H1 (cell line): ENCODE data around the gene ITPR3. TPM values are rescaled to one million over a fixed set of nuclear protein-coding genes. Genes with fewer than 3 reads are reported as not detected.

Experiments
- CTCF ChIA-PET: fragments of 300-600 bp; sonication (Branson Sonifier 250); formaldehyde crosslinking; loops from one replicate; lab custom pipeline; 2021; ENCODE audit not compliant: partially characterized antibody; lab: Charles Lee
- POLR2A ChIA-PET: fragments of 300-600 bp; sonication (Branson Sonifier 250); formaldehyde crosslinking; loops from one replicate; lab custom pipeline; 2021; ENCODE audit warnings: inconsistent platforms; ENCODE audit not compliant: partially characterized antibody; lab: Charles Lee
- DNase-seq, 2 experiments: peaks; one replicate each; pipeline versions ENCODE4 v3.0.0 to v3.0.0-alpha.2; 2010 to 2022; ENCODE audit warnings: low spot score in 2 of 2, low read depth in 1 of 2, mixed read lengths in 1 of 2
- FAIRE-seq: peaks from 2 replicates; lab custom pipeline; 2011; peaks lifted over from hg19 to GRCh38; lab: Jason Lieb, UNC
- H2AFZ ChIP-seq: 2 replicates; pipeline ENCODE4 v1.8.1; 2012; ENCODE audit warnings: low read length, inconsistent platforms
- H2AK5ac ChIP-seq: 2 replicates; pipeline ENCODE4 v1.6.1; 2013; ENCODE audit warnings: low read depth, low read length
- H2BK120ac ChIP-seq: replicated peaks from 2 replicates; pipeline ENCODE3; 2013; ENCODE audit warnings: low read depth, low read length, inconsistent platforms
- H2BK12ac ChIP-seq: 2 replicates; pipeline ENCODE4 v1.6.1; 2013; ENCODE audit warnings: low read depth, low read length
- H2BK15ac ChIP-seq: 2 replicates; pipeline ENCODE4 v1.6.1; 2013; ENCODE audit warnings: low read length
- H2BK20ac ChIP-seq: 2 replicates; pipeline ENCODE4 v1.6.1; 2013; ENCODE audit warnings: low read length
- H2BK5ac ChIP-seq: 2 replicates; pipeline ENCODE4 v1.6.1; 2013; ENCODE audit warnings: low read depth, low read length
- H3K14ac ChIP-seq: 2 replicates; pipeline ENCODE4 v1.6.1; 2013; ENCODE audit warnings: inconsistent platforms; ENCODE audit not compliant: insufficient read length
- H3K18ac ChIP-seq: 2 replicates; pipeline ENCODE4 v1.6.1; 2013; ENCODE audit warnings: low read length; ENCODE audit errors: extremely low read depth
- H3K23ac ChIP-seq: 2 replicates; pipeline ENCODE4 v1.6.1; 2013; ENCODE audit warnings: inconsistent platforms; ENCODE audit not compliant: insufficient read length
- H3K23me2 ChIP-seq: 2 replicates; pipeline ENCODE4 v1.6.1; 2013; ENCODE audit warnings: low read depth, low read length
- H3K27ac ChIP-seq: 2 replicates; pipeline ENCODE4 v1.6.1; 2011; ENCODE audit warnings: low read depth, low read length, inconsistent platforms
- H3K27me3 ChIP-seq, 4 experiments: replicated peaks in 1 of 4; 1 replicate in 1 of 4; 2 replicates in 3 of 4; pipeline versions ENCODE4 v1.6.1 to v1.8.1; 2011 to 2013; ENCODE audit warnings: low read length in 3 of 4, mild to moderate bottlenecking in 3 of 4, inconsistent platforms in 2 of 4, mixed read lengths in 2 of 4, moderate library complexity in 1 of 4; ENCODE audit not compliant: control insufficient read depth in 3 of 4, insufficient read depth in 3 of 4; ENCODE audit errors: extremely low read depth in 1 of 4
- H3K36me3 ChIP-seq, 4 experiments: 2 replicates each; pipeline versions ENCODE4 v1.6.1 to v1.8.1; 2011 to 2013; ENCODE audit warnings: mild to moderate bottlenecking in 4 of 4, low read length in 3 of 4, moderate library complexity in 2 of 4, control low read depth in 1 of 4, inconsistent platforms in 1 of 4; ENCODE audit not compliant: insufficient read depth in 4 of 4, control insufficient read depth in 2 of 4
- H3K4ac ChIP-seq: replicated peaks from 2 replicates; pipeline ENCODE3; 2013; ENCODE audit warnings: low read length, low read depth, mixed read lengths, inconsistent platforms; ENCODE audit not compliant: insufficient read length
- H3K4me1 ChIP-seq, 4 experiments: replicated peaks in 1 of 4; 1 replicate in 1 of 4; 2 replicates in 3 of 4; pipeline versions ENCODE4 v1.6.1 to v1.8.1; 2011 to 2013; ENCODE audit warnings: low read length in 3 of 4, inconsistent platforms in 2 of 4, mixed read lengths in 1 of 4; ENCODE audit not compliant: insufficient read depth in 4 of 4, control insufficient read depth in 3 of 4
- H3K4me2 ChIP-seq, 2 experiments: 2 replicates each; pipeline versions ENCODE4 v1.6.1 to v1.8.1; 2011 to 2013; ENCODE audit warnings: low read depth in 2 of 2, low read length in 2 of 2, control low read depth in 1 of 2, inconsistent platforms in 1 of 2, mild to moderate bottlenecking in 1 of 2; ENCODE audit not compliant: insufficient read depth in 1 of 2
- H3K4me3 ChIP-seq, 4 experiments: fragments of 200-600, 300-600 bp in 1 of 4; sonication (generic), shearing (Covaris generic), sonication (Bioruptor Twin) in 1 of 4; 2 replicates each; pipeline versions ENCODE4 v1.5.1 to v1.8.1; 2011 to 2016; ENCODE audit warnings: low read length in 4 of 4, low read depth in 3 of 4, control low read depth in 2 of 4, inconsistent platforms in 2 of 4, mild to moderate bottlenecking in 2 of 4, mixed read lengths in 1 of 4, moderate library complexity in 1 of 4; ENCODE audit not compliant: insufficient read depth in 2 of 4; ENCODE audit errors: extremely low read depth in 1 of 4
- H3K56ac ChIP-seq: replicated peaks from 2 replicates; pipeline ENCODE3; 2013; ENCODE audit warnings: low read depth, mild to moderate bottlenecking, mixed read lengths, low read length, inconsistent platforms; ENCODE audit not compliant: insufficient read length
- H3K79me1 ChIP-seq: 2 replicates; pipeline ENCODE4 v1.6.1; 2013; ENCODE audit warnings: low read depth, low read length, control low read depth
- H3K79me2 ChIP-seq, 2 experiments: 2 replicates each; pipeline versions ENCODE4 v1.6.1 to v1.8.1; 2012 to 2013; ENCODE audit warnings: low read length in 2 of 2, mild to moderate bottlenecking in 2 of 2, inconsistent platforms in 1 of 2; ENCODE audit not compliant: insufficient read depth in 2 of 2, control insufficient read depth in 1 of 2
- H3K9ac ChIP-seq, 4 experiments: replicated peaks in 1 of 4; 1 replicate in 1 of 4; 2 replicates in 3 of 4; pipeline versions ENCODE4 v1.6.1 to v1.8.1; 2011 to 2013; ENCODE audit warnings: low read depth in 3 of 4, low read length in 3 of 4, control low read depth in 2 of 4, mild to moderate bottlenecking in 2 of 4, moderate library complexity in 2 of 4, inconsistent platforms in 1 of 4; ENCODE audit errors: extremely low read depth in 1 of 4
- H3K9me3 ChIP-seq, 2 experiments: 2 replicates each; pipeline versions ENCODE4 v1.6.1 to v1.8.1; 2012 to 2013; ENCODE audit warnings: mild to moderate bottlenecking in 2 of 2, moderate library complexity in 2 of 2, control low read depth in 1 of 2, inconsistent platforms in 1 of 2, low read depth in 1 of 2, low read length in 1 of 2, mixed read lengths in 1 of 2; ENCODE audit not compliant: insufficient read depth in 2 of 2
- H4K20me1 ChIP-seq, 2 experiments: replicated peaks in 1 of 2; 2 replicates each; pipeline versions ENCODE3 to v1.8.1; 2011 to 2013; ENCODE audit warnings: inconsistent platforms in 2 of 2, low read length in 2 of 2, mild to moderate bottlenecking in 1 of 2; ENCODE audit not compliant: insufficient read depth in 2 of 2, control insufficient read depth in 1 of 2
- H4K5ac ChIP-seq: 2 replicates; pipeline ENCODE4 v1.6.1; 2013; ENCODE audit warnings: low read length, low read depth, mixed read lengths, inconsistent platforms; ENCODE audit not compliant: insufficient read length
- H4K8ac ChIP-seq: 2 replicates; pipeline ENCODE4 v1.8.0; 2013; ENCODE audit warnings: mild to moderate bottlenecking, moderate library complexity, low read length, inconsistent platforms; ENCODE audit not compliant: insufficient read depth; ENCODE audit errors: extremely low read depth
- H4K91ac ChIP-seq: replicated peaks from 2 replicates; pipeline ENCODE3; 2013; ENCODE audit warnings: low read length, mixed read lengths, inconsistent platforms; ENCODE audit not compliant: insufficient read length
- BACH1 ChIP-seq: IDR thresholded peaks from 2 replicates; pipeline ENCODE4 v1.6.1; 2012; ENCODE audit warnings: low read length, improper control_type of control experiment
- CBX8 ChIP-seq: fragments of 300-800, 300-1000 bp; sonication (generic); IDR thresholded peaks from 2 replicates; pipeline ENCODE4 v1.7.1; 2016; ENCODE audit warnings: low read depth, low read length, borderline replicate concordance
- EP300 ChIP-seq, 2 experiments: IDR thresholded peaks; 1 replicate in 1 of 2; 2 replicates in 1 of 2; pipeline ENCODE4 v1.6.1; 2011 to 2012; ENCODE audit warnings: low read depth in 2 of 2, low read length in 2 of 2, mild to moderate bottlenecking in 2 of 2, borderline replicate concordance in 1 of 2, inconsistent platforms in 1 of 2, moderate library complexity in 1 of 2
- FOSL1 ChIP-seq: IDR thresholded peaks from 2 replicates; pipeline ENCODE4 v1.6.1; 2011; ENCODE audit warnings: mild to moderate bottlenecking, low read depth, low read length, moderate library complexity; ENCODE audit not compliant: insufficient read depth
- JUND ChIP-seq: IDR thresholded peaks from 2 replicates; pipeline ENCODE4 v1.6.1; 2011; ENCODE audit warnings: mild to moderate bottlenecking, improper control_type of control experiment, low read length
- KDM1A ChIP-seq: fragments of 200-600, 300-600 bp; sonication (generic); IDR thresholded peaks from 2 replicates; pipeline ENCODE4 v1.7.1; 2016; ENCODE audit warnings: mild to moderate bottlenecking, low read length, borderline replicate concordance
- NANOG ChIP-seq: IDR thresholded peaks from 2 replicates; pipeline ENCODE4 v1.6.1; 2011; ENCODE audit warnings: low read length, low read depth, mild to moderate bottlenecking, inconsistent platforms; ENCODE audit not compliant: insufficient read depth, poor library complexity, severe bottlenecking
- NRF1 ChIP-seq: IDR thresholded peaks from 2 replicates; pipeline ENCODE4 v1.6.1; 2011; ENCODE audit warnings: mild to moderate bottlenecking, low read depth, low read length, improper control_type of control experiment
- RBBP5 ChIP-seq: IDR thresholded peaks from 2 replicates; pipeline ENCODE4 v1.7.1; 2012; ENCODE audit warnings: low read depth, mild to moderate bottlenecking, inconsistent platforms, low read length, moderate library complexity, borderline replicate concordance
- RNF2 ChIP-seq: fragments of 200-900, 300-1000 bp; sonication (generic); IDR thresholded peaks from 2 replicates; pipeline ENCODE4 v1.7.1; 2016; ENCODE audit warnings: borderline replicate concordance, low read depth, mild to moderate bottlenecking, antibody characterized with exemption, low read length; ENCODE audit not compliant: poor library complexity, severe bottlenecking; ENCODE audit errors: missing control alignments
- SRF ChIP-seq: IDR thresholded peaks from 2 replicates; pipeline ENCODE4 v1.6.1; 2011; ENCODE audit warnings: mild to moderate bottlenecking, low read depth, low read length, moderate library complexity
- WGBS, 2 experiments: shearing (Covaris generic) in 1 of 2; methylation state at CpG; one replicate each; pipeline versions ENCODE4 v1.1.6 to v1.1.7; 2013 to 2015; ENCODE audit warnings: low lambda C conversion rate in 2 of 2, mixed read lengths in 2 of 2, inconsistent platforms in 1 of 2, low coverage in 1 of 2, missing lambda C conversion rate in 1 of 2; ENCODE audit not compliant: insufficient replicate concordance in 2 of 2, insufficient coverage in 1 of 2, insufficient read length in 1 of 2; ENCODE audit errors: extremely low coverage in 1 of 2, missing lambda C conversion rate in 1 of 2; 5-methylcytosine and 5-hydroxymethylcytosine counted together
- polyA plus RNA-seq, 7 experiments: library from polyadenylated mRNA; depleted of rRNA in 3 of 7; stranded (reverse) in 5 of 7; unstranded in 2 of 7; fragments of >200 nt in 5 of 7; fragments of 200-250 nt in 2 of 7; gene quantifications; 1 replicate in 5 of 7; 2 replicates in 1 of 7; 4 replicates in 1 of 7; pipeline versions ENCODE4 v1.2.1 to v1.2.3, GENCODE V29; 2011 to 2013; ENCODE audit warnings: missing spikeins in 2 of 7, mixed read lengths in 2 of 7
- total RNA-seq: library from RNA; stranded (reverse); fragmentation: NEBNext Ultra II Directional; extraction: Animal tissue kit (Norgen Biotek cat#: 25700); gene quantifications from 2 replicates; pipeline ENCODE4 v1.2.1, GENCODE V29; 2021
- TF ChIP-seq, protein P1 (sequence below): IDR thresholded peaks from 2 replicates; pipeline ENCODE4 v1.6.1; 2011; ENCODE audit warnings: low read length, improper control_type of control experiment

ITPR3 gene
- total and polyA plus RNA-seq, 2 of the 8 experiments (the other 6 are each of a cell fraction or from before 2014, with no cell fraction given), result 29.1 to 45.7 TPM

DNA sequence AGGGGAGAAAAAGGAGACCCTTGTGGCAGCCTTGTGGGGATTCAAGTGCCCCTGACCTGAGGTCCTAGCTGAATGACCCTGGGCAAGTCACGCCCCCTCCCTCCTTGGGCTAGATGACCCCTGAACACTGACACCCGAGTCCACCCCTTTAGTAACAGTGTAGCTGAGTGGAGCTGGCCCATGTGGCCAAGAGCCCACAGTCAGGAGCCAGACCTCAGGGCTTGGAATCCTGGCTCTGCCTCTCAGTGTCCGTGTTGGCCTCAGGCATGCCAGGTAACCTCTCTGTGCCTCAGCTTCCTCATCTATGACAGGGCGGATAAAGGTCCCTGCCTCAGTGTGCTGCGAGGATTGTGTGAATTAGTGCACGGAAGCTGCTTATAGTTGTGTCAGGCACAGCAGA, 111.3 kb downstream of the ITPR3 start:
- Histone ChIP-seq H3K23me2 (no peaks in the 10 kb centered on the region), H2BK120ac (no peak overlapping the region), H4K5ac (no peak overlapping the region), H3K4ac (no peak overlapping the region), H3K23ac (no peak overlapping the region), H4K8ac (no peak overlapping the region; the same call in 1 of the 2 replicates), H3K9me3 (no peaks in the 10 kb centered on the region; a peak in 1 of 4 replicates), H3K79me1 (no peaks in the 10 kb centered on the region), H3K27ac (no peak overlapping the region), H3K27me3 (peaks cover 0 to 6% (median 0%) of the 10 kb centered on the region in 4 experiments; a peak in 3 of 7 replicates), H2BK20ac (no peak overlapping the region), H3K56ac (no peak overlapping the region), H3K79me2 (no peaks in the 10 kb centered on the region), H3K4me3 (no peak overlapping the region), H3K14ac (no peak overlapping the region), H3K18ac (no peak overlapping the region), H4K91ac (no peak overlapping the region), H3K36me3 (no peaks in the 10 kb centered on the region), H2AK5ac (no peak overlapping the region), H2BK15ac (0 out of 2 replicates have a peak overlapping the region, but pooled peaks have one; percentile 8), H2BK5ac (no peak overlapping the region), H3K4me2 (no peak overlapping the region), H2BK12ac (no peak overlapping the region; the same call in 1 of the 2 replicates), H2AFZ (no peak overlapping the region), H3K9ac (no peak overlapping the region), H3K4me1 (no peaks in the 10 kb centered on the region; a peak in 2 of 7 replicates), H4K20me1 (no peaks in the 10 kb centered on the region)
- POLR2A ChIA-PET, result no interaction called here
- CTCF ChIA-PET, result interaction anchor here (0.9 to 2.6 kb wide), 11 partner anchors 9 to 431 kb away, joined by 3 to 10 read pairs (median 3); partner anchors contain the start of gene UQCC2
- DNase-seq, result no peak
- 91% methylated on average over 6 of the region's 6 CpGs; no CpG with 5 or more reads in 1 of the 2 experiments for WGBS, 2 experiments
- FAIRE-seq, result no peak
- no peak for TF ChIP-seq EP300 (IDR thresholded peaks at IDR 0.05; ENCODE audit: borderline replicate concordance in 1 of 2, low read depth in 2 of 2, low read length in 2 of 2)
- TF ChIP-seq RBBP5, result no peak
- no peak for TF ChIP-seq RNF2
- TF ChIP-seq NANOG, result no peak
- TF ChIP-seq KDM1A, result no peak
- TF ChIP-seq JUND, result no peak
- TF ChIP-seq, protein P1, sequence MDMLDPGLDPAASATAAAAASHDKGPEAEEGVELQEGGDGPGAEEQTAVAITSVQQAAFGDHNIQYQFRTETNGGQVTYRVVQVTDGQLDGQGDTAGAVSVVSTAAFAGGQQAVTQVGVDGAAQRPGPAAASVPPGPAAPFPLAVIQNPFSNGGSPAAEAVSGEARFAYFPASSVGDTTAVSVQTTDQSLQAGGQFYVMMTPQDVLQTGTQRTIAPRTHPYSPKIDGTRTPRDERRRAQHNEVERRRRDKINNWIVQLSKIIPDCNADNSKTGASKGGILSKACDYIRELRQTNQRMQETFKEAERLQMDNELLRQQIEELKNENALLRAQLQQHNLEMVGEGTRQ, result no peak
- no peak for TF ChIP-seq FOSL1
- no peak for TF ChIP-seq SRF
- no peak for TF ChIP-seq CBX8
- no peak for TF ChIP-seq NRF1
- no peak for TF ChIP-seq BACH1
